A549 treated with DMSO at 1 μM for 4 hours (cell line): ENCODE results near the gene SLC6A11. TPM values are rescaled to one million over a fixed set of nuclear protein-coding genes. Genes with fewer than 3 reads are reported as not detected.

ENCODE experiments used
- total RNA-seq: library from RNA; stranded (reverse); fragments of 200-300 nt; extraction: Qiagen RNA extraction; gene quantifications from 5 replicates; pipeline ENCODE4 v1.2.3, GENCODE V29; 2022; ENCODE audit warnings: low read depth

Gene SLC6A11
- total RNA-seq, result 0.03 to 0.07 TPM (median 0.05 TPM) in 4 of 5 replicates, not detected in the other

GRCh38 chr3:10816019-10816862, at the start of gene SLC6A11:
SLC6A11 (plus strand) TSS chr3:10816228; CDS start chr3:10816266, 38 bp downstream.

Other genes with a start within 250 kb of the SLC6A11 start
- 0.03 TPM in 1 of 5 replicates, not detected in the others for gene SLC6A1, start 176.5 kb downstream of the SLC6A11 start, total RNA-seq